ENCODE results near the gene SLC16A11.
"Not testable (repeated sequence)": the region's sequence is repeated elsewhere in the genome, so short reads cannot be mapped to it uniquely, and the experiment has no call there.

Gene SLC16A11

GRCh38 chr17:7043497-7044198 lies at the start of gene SLC16A11:
Gene SLC16A11 (minus strand): TSS chr17:7044092. CDS start chr17:7043513, 579 bp downstream.
- DNase-seq: no peak

- DNase-seq: not testable (repeated sequence)
Observed at GRCh38 chr17:7091311-7092005, 47.6 kb upstream of the SLC16A11 start.

- DNase-seq: not testable (repeated sequence)
Observed at GRCh38 chr17:7089570-7089969, 45.7 kb upstream of the SLC16A11 start.

GRCh38 chr17:7088442-7088841 lies 44.5 kb upstream of the SLC16A11 start:
- DNase-seq: not testable (repeated sequence)

GRCh38 chr17:7084088-7084487 lies 40.2 kb upstream of the SLC16A11 start:
- no peak for DNase-seq

- peak; percentile 9 for DNase-seq
Observed at GRCh38 chr17:7083592-7083991, 39.7 kb upstream of the SLC16A11 start.

- DNase-seq: no peak
Observed at GRCh38 chr17:7081341-7082062, 37.6 kb upstream of the SLC16A11 start.

- DNase-seq: no peak
Observed at GRCh38 chr17:7080456-7081041, 36.7 kb upstream of the SLC16A11 start.

- DNase-seq: no peak
Observed at GRCh38 chr17:7079581-7080455, 35.9 kb upstream of the SLC16A11 start, which contains the start of gene CLEC10A. Gene CLEC10A (minus strand): TSS chr17:7080251. CDS start chr17:7078812, 1,439 bp downstream.

- no peak for DNase-seq
Observed at GRCh38 chr17:7078711-7079110, 34.8 kb upstream of the SLC16A11 start.

GRCh38 chr17:7077911-7078546 lies 34.1 kb upstream of the SLC16A11 start:
- no peak for DNase-seq

GRCh38 chr17:7074931-7075330 lies 31.0 kb upstream of the SLC16A11 start:
- DNase-seq: no peak

GRCh38 chr17:7072406-7072805 lies 28.5 kb upstream of the SLC16A11 start:
- DNase-seq: no peak

GRCh38 chr17:7070712-7071111 lies 26.8 kb upstream of the SLC16A11 start:
- DNase-seq: no peak

- DNase-seq: no peak
Observed at GRCh38 chr17:7068268-7068667, 24.4 kb upstream of the SLC16A11 start.

- DNase-seq: no peak
Observed at GRCh38 chr17:7067198-7067597, 23.3 kb upstream of the SLC16A11 start.

- no peak for DNase-seq
Observed at GRCh38 chr17:7064261-7064660, 20.4 kb upstream of the SLC16A11 start.

GRCh38 chr17:7063518-7064094 lies 19.7 kb upstream of the SLC16A11 start:
- no peak for DNase-seq

- DNase-seq: peak; percentile 68
Observed at GRCh38 chr17:7060165-7060891, 16.4 kb upstream of the SLC16A11 start.

- no peak for DNase-seq
Observed at GRCh38 chr17:7058831-7059447, 15.0 kb upstream of the SLC16A11 start.

All from fibroblast of skin of right biceps (primary cell).